G401.6 (cell line): ENCODE data around the gene STARD3NL.
"Not testable (repeated sequence)": the region's sequence is repeated elsewhere in the genome, so short reads cannot be mapped to it uniquely, and the experiment has no call there.

Experiments
- FAIRE-seq: peaks from 2 replicates; lab custom pipeline; 2012; peaks lifted over from hg19 to GRCh38; lab: Jason Lieb, UNC

The STARD3NL gene

GRCh38 chr7:38223306-38223705 lies 45.3 kb downstream of the STARD3NL start:
- FAIRE-seq = no peak

- FAIRE-seq = no peak
Observed at GRCh38 chr7:38224392-38224791, 46.3 kb downstream of the STARD3NL start.

GRCh38 chr7:38229386-38229785 lies 51.3 kb downstream of the STARD3NL start:
- FAIRE-seq = no peak

- FAIRE-seq = no peak
Observed at GRCh38 chr7:38229884-38230642, 52.0 kb downstream of the STARD3NL start.

- no peak for FAIRE-seq
Observed at GRCh38 chr7:38232502-38233366, 54.7 kb downstream of the STARD3NL start.

- not testable (repeated sequence) for FAIRE-seq
Observed at GRCh38 chr7:38234759-38235158, 56.7 kb downstream of the STARD3NL start.

GRCh38 chr7:38235606-38236005 lies 57.6 kb downstream of the STARD3NL start:
- no peak for FAIRE-seq

GRCh38 chr7:38239129-38239528 lies 61.1 kb downstream of the STARD3NL start:
- FAIRE-seq = not testable (repeated sequence)

GRCh38 chr7:38241071-38241470 lies 63.0 kb downstream of the STARD3NL start:
- no peak for FAIRE-seq

- FAIRE-seq = no peak
Observed at GRCh38 chr7:38242814-38243213, 64.8 kb downstream of the STARD3NL start.

- not testable (repeated sequence) for FAIRE-seq
Observed at GRCh38 chr7:38243345-38243744, 65.3 kb downstream of the STARD3NL start.

GRCh38 chr7:38244516-38244915 lies 66.5 kb downstream of the STARD3NL start:
- FAIRE-seq = no peak

- no peak for FAIRE-seq
Observed at GRCh38 chr7:38245409-38245977, 67.4 kb downstream of the STARD3NL start.

GRCh38 chr7:38248069-38248567 lies 70.1 kb downstream of the STARD3NL start:
- no peak for FAIRE-seq

- FAIRE-seq = not testable (repeated sequence)
Observed at GRCh38 chr7:38249849-38250248, 71.8 kb downstream of the STARD3NL start.

- FAIRE-seq = no peak
Observed at GRCh38 chr7:38257350-38257677, 79.3 kb downstream of the STARD3NL start.

GRCh38 chr7:38259157-38259556 lies 81.1 kb downstream of the STARD3NL start:
- not testable (repeated sequence) for FAIRE-seq

- not testable (repeated sequence) for FAIRE-seq
Observed at GRCh38 chr7:38261601-38262000, 83.6 kb downstream of the STARD3NL start.

- FAIRE-seq = not testable (repeated sequence)
Observed at GRCh38 chr7:38262026-38262425, 84.0 kb downstream of the STARD3NL start.

GRCh38 chr7:38262545-38262944 lies 84.5 kb downstream of the STARD3NL start:
- no peak for FAIRE-seq

GRCh38 chr7:38263274-38263673 lies 85.2 kb downstream of the STARD3NL start:
- FAIRE-seq = not testable (repeated sequence)

GRCh38 chr7:38264602-38265001 lies 86.6 kb downstream of the STARD3NL start:
- not testable (repeated sequence) for FAIRE-seq

GRCh38 chr7:38265958-38266357 lies 87.9 kb downstream of the STARD3NL start:
- not testable (repeated sequence) for FAIRE-seq
